ENCODE results near the gene MXRA8. TPM values are rescaled to one million over a fixed set of nuclear protein-coding genes. Genes with fewer than 3 reads are reported as not detected.

MXRA8 gene
- total and polyA plus RNA-seq, 2 experiments from 2014 or later = 42.2 to 90.1 TPM

DNA sequence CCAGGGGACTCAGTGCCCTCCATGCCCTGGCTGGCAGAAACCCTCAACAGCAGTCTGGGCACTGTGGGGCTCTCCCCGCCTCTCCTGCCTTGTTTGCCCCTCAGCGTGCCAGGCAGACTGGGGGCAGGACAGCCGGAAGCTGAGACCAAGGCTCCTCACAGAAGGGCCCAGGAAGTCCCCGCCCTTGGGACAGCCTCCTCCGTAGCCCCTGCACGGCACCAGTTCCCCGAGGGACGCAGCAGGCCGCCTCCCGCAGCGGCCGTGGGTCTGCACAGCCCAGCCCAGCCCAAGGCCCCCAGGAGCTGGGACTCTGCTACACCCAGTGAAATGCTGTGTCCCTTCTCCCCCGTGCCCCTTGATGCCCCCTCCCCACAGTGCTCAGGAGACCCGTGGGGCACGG is 30.1 kb downstream of the MXRA8 start:
- H3K4me3 ChIP-seq = no peak overlapping the region
- TF ChIP-seq, protein P1, sequence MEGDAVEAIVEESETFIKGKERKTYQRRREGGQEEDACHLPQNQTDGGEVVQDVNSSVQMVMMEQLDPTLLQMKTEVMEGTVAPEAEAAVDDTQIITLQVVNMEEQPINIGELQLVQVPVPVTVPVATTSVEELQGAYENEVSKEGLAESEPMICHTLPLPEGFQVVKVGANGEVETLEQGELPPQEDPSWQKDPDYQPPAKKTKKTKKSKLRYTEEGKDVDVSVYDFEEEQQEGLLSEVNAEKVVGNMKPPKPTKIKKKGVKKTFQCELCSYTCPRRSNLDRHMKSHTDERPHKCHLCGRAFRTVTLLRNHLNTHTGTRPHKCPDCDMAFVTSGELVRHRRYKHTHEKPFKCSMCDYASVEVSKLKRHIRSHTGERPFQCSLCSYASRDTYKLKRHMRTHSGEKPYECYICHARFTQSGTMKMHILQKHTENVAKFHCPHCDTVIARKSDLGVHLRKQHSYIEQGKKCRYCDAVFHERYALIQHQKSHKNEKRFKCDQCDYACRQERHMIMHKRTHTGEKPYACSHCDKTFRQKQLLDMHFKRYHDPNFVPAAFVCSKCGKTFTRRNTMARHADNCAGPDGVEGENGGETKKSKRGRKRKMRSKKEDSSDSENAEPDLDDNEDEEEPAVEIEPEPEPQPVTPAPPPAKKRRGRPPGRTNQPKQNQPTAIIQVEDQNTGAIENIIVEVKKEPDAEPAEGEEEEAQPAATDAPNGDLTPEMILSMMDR (IDR thresholded peaks at IDR 0.05; ENCODE audit: low read depth, low read length) = no peak
- DNase-seq (ENCODE audit: low read depth in 1 of 2, low spot score in 1 of 2) = no peak
- H3K9me3 ChIP-seq (ENCODE audit: low read depth) = no peaks in the 10 kb centered on the region
- peaks cover 8% of the 10 kb centered on the region for H3K4me1 ChIP-seq (ENCODE audit: low read depth)
- H3K27ac ChIP-seq = no peak overlapping the region
- H3K36me3 ChIP-seq = peaks cover 3% of the 10 kb centered on the region
- H3K27me3 ChIP-seq = no peaks in the 10 kb centered on the region

DNA sequence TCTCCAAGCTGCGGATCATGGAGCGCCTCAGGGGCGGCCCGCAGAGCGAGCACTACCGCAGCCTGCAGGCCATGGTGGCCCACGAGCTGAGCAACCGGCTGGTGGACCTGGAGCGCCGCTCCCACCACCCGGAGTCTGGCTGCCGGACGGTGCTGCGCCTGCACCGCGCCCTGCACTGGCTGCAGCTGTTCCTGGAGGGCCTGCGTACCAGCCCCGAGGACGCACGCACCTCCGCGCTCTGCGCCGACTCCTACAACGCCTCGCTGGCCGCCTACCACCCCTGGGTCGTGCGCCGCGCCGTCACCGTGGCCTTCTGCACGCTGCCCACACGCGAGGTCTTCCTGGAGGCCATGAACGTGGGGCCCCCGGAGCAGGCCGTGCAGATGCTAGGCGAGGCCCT is 31.1 kb downstream of the MXRA8 start:
- Histone ChIP-seq H3K27me3 (no peaks in the 10 kb centered on the region), H3K9me3 (ENCODE audit: low read depth) (no peaks in the 10 kb centered on the region), H3K27ac (no peak overlapping the region), H3K4me1 (ENCODE audit: low read depth) (peaks cover 9% of the 10 kb centered on the region), H3K36me3 (peaks cover 3% of the 10 kb centered on the region), H3K4me3 (no peak overlapping the region)
- no peak for DNase-seq (ENCODE audit: low read depth in 1 of 2, low spot score in 1 of 2)
- TF ChIP-seq, protein P1 (IDR thresholded peaks at IDR 0.05; ENCODE audit: low read depth, low read length) = no peak

DNA sequence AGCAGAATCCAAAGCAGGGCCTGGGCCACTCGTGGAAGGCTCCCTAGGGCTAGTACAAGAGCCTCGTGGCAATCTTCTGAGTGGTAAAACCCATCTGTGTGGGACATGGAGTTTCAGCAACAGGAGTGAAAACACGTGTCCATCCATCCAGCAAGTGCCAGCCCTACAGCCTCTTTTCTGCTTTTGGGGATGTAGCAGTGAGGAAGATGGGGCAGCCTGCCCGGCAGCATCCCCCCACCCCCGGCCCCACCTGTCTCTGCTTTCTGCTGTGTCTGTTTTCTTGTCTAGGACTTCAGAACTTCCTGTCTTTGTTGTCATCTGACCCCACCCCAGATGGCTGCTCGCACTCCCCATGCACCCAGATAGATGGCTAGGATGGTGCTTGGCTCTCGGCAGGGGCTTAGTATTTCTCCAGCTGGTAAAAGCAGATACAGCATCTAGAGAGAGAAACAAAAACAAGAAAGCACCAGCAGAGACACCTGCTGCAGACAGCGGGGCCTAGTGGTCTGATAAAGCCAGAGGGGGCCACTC is 32.2 kb downstream of the MXRA8 start:
- no peak overlapping the region for H3K27ac ChIP-seq
- no peak overlapping the region for H3K4me3 ChIP-seq
- TF ChIP-seq, protein P1 (IDR thresholded peaks at IDR 0.05; ENCODE audit: low read depth, low read length) = no peak

DNA sequence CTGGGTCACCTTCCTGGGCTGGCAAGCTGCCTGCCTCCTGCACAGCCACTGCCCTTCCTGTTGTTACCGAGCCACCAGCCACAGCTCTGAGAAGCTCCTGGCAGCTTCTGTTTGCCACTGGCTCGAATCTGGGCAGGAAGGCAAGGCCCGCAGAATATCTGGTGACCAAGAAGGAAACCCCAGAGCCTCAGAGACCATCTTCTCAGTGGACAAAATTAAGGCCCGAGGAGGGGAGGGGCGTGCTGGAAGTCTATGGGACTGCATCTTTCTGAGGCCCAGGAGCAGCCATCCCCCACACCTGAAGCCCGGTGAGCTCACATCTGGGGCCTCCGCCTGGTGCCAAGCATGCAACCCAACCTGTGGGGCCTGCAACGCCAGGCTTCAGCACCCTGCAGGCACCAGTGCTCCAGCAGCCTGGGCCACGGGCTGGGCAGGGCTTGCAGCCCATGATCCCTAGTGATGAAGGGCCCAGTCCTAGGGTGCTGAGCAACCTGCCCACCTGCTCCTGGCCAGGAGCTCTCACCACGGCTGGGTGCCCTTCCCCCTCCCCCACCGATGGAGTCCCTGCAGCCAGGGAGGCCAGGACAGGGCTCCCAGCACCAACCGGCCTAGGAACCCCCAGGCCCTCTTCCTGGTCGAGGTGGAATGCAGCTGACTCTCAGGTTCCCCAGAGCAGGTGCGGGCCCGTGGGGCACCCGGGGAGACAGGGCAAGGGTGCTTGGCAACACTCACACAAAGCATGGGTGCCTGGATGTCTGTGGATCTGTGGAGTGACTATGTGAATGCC is 32.9 kb downstream of the MXRA8 start:
- Histone ChIP-seq H3K27ac (peak overlapping the region; percentile 69), H3K4me1 (ENCODE audit: low read depth) (peaks cover 9% of the 10 kb centered on the region), H3K27me3 (no peaks in the 10 kb centered on the region), H3K9me3 (ENCODE audit: low read depth) (no peaks in the 10 kb centered on the region), H3K36me3 (peaks cover 3% of the 10 kb centered on the region), H3K4me3 (peak overlapping the region; percentile 98)
- TF ChIP-seq, protein P1 (IDR thresholded peaks at IDR 0.05; ENCODE audit: low read depth, low read length) = no peak
- DNase-seq (ENCODE audit: low read depth in 1 of 2, low spot score in 1 of 2) = no peak

More for the DNA sequence above, 32.2 kb downstream of the MXRA8 start:
- peaks cover 3% of the 10 kb centered on the region for H3K36me3 ChIP-seq
- no peaks in the 10 kb centered on the region for H3K9me3 ChIP-seq (ENCODE audit: low read depth)
- no peak for DNase-seq (ENCODE audit: low read depth in 1 of 2, low spot score in 1 of 2)
- peaks cover 9% of the 10 kb centered on the region for H3K4me1 ChIP-seq (ENCODE audit: low read depth)
- no peaks in the 10 kb centered on the region for H3K27me3 ChIP-seq

DNA sequence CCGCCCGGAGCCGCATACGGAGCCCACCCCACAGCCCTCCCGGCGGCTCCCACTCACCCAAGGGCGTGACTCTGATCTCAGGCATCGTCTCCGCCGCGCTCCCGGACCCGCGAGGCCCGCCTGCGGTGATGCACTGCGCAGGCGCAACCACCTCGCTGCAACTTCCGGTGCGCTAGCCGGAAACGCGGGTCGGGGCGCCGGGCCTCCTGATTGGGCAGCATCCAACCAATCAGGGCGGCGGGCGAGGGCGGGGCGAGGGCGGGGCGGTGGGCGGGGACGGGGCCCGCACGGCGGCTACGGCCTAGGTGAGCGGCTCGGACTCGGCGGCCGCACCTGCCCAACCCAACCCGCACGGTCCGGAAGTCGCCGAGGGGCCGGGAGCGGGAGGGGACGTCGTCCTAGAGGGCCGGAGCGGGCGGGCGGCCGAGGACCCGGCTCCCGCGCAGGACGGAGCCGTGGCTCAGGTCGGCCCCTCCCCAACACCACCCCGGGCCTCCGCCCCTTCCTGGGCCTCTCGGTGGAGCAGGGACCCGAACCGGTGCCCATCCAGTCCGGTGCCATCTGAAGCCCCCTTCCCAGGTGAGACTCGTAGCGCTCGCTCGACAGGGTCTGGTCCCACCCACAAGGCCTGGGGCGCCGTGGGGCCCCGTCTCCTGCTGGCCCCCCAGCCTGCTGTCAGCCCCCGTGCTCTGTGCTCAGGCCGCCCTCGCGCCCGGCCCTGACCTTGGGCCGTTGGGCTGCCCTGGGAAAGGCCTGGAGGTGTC is 33.6 kb downstream of the MXRA8 start, which contains the start of the genes CPTP and INTS11:
TSS of gene CPTP (plus strand) at position 279 of the 764 bp plus-strand sequence. CDS start 2,109 bp downstream, outside the sequence.
TSS of gene INTS11 (minus strand) at position 137 of the 764 bp plus-strand sequence. CDS start at position 85, 52 bp downstream.
- Histone ChIP-seq H3K36me3 (peaks cover 3% of the 10 kb centered on the region), H3K9me3 (ENCODE audit: low read depth) (no peaks in the 10 kb centered on the region), H3K27me3 (no peaks in the 10 kb centered on the region), H3K27ac (peak within 1 kb of the TSS; percentile 69), H3K4me1 (ENCODE audit: low read depth) (peaks cover 9% of the 10 kb centered on the region), H3K4me3 (peak within 1 kb of the TSS; percentile 98)
- TF ChIP-seq, protein P1 (IDR thresholded peaks at IDR 0.05; ENCODE audit: low read depth, low read length) = no peak
- DNase-seq (ENCODE audit: low read depth in 1 of 2, low spot score in 1 of 2) = peak; percentile 93 to 95
